Colonic mucosa (tissue), 4 donors: ENCODE data around the gene USH1G. TPM values are rescaled to one million over a fixed set of nuclear protein-coding genes. Genes with fewer than 3 reads are reported as not detected.
"Not testable (repeated sequence)": the region's sequence is repeated elsewhere in the genome, so short reads cannot be mapped to it uniquely, and the experiment has no call there.

ENCODE experiments used
- DNase-seq: peaks from one replicate; pipeline ENCODE4 v3.0.0-alpha.2; 2020
- H3K27ac ChIP-seq: fragments of 200-600 bp; one replicate; pipeline ENCODE4 v1.8.0; 2021
- H3K27me3 ChIP-seq: fragments of 200-600 bp; one replicate; pipeline ENCODE4 v1.8.0; 2021
- H3K36me3 ChIP-seq: fragments of 200-600 bp; one replicate; pipeline ENCODE4 v1.8.0; 2021
- H3K4me1 ChIP-seq: fragments of 200-600 bp; one replicate; pipeline ENCODE4 v1.8.0; 2021; ENCODE audit warnings: mild to moderate bottlenecking
- H3K4me3 ChIP-seq: fragments of 200-600 bp; one replicate; pipeline ENCODE4 v1.8.0; 2021
- H3K9ac ChIP-seq, 2 donors: one replicate each; pipeline ENCODE4 v1.7.0; 2013; ENCODE audit warnings: control low read depth in 2 of 2, low read depth in 2 of 2, low read length in 2 of 2
- H3K9me3 ChIP-seq: fragments of 200-600 bp; one replicate; pipeline ENCODE4 v1.8.0; 2021
- CTCF ChIP-seq: fragments of 200-600 bp; IDR thresholded peaks from one replicate; pipeline ENCODE4 v1.8.0; 2022; ENCODE audit warnings: antibody characterized with exemption, mild to moderate bottlenecking
- intact Hi-C: fragments of 100-400 bp; cut with DNase I; formaldehyde crosslinking; loops from one replicate; pipeline ENCODE4 v1.14.1; 2022
- total RNA-seq, 2 donors: library from RNA; stranded (reverse); fragmentation: NEBNext Ultra II Directional in 1 of 2; extraction: Animal tissue kit (Norgen Biotek cat#: 25700) in 1 of 2; gene quantifications; one replicate each; pipeline ENCODE4 v1.2.1, GENCODE V29; 2021
- donor health status: healthy.
- donor health status: DM: no; HTN: no; CAD: no.
- donor health status: DM: no; HTN: no; CAD: no.

Gene USH1G
- total RNA-seq, 2 donors from 2014 or later, result 0.05 TPM; not detected in 1

GRCh38 chr17:74919440-74920305, 3.4 kb downstream of the USH1G start:
- TF ChIP-seq CTCF, result no peak
- Histone ChIP-seq H3K4me3 (no peak overlapping the region), H3K27me3 (peaks cover 53% of the 10 kb centered on the region), H3K9ac (no peak overlapping the region), H3K9me3 (no peaks in the 10 kb centered on the region), H3K36me3 (no peaks in the 10 kb centered on the region), H3K4me1 (peaks cover 12% of the 10 kb centered on the region), H3K27ac (no peak overlapping the region)
- intact Hi-C loops, result no loop called here
- no peak for DNase-seq

- DNase-seq, result no peak
- intact Hi-C loops, result no loop called here
- Histone ChIP-seq H3K4me3 (no peak overlapping the region), H3K27ac (no peak overlapping the region), H3K9ac (no peak overlapping the region), H3K9me3 (no peaks in the 10 kb centered on the region), H3K36me3 (no peaks in the 10 kb centered on the region), H3K27me3 (peaks cover 45% of the 10 kb centered on the region), H3K4me1 (peaks cover 10% of the 10 kb centered on the region)
- TF ChIP-seq CTCF, result no peak
Measured at GRCh38 chr17:74918906-74919305, 4.1 kb downstream of the USH1G start.

GRCh38 chr17:74917430-74917829, 5.6 kb downstream of the USH1G start:
- no peaks in the 10 kb centered on the region for H3K4me1 ChIP-seq
- H3K4me3 ChIP-seq, result no peak overlapping the region
- TF ChIP-seq CTCF, result no peak
- no peaks in the 10 kb centered on the region for H3K9me3 ChIP-seq
- no peaks in the 10 kb centered on the region for H3K36me3 ChIP-seq
- H3K27ac ChIP-seq, result no peak overlapping the region
- H3K27me3 ChIP-seq, result peaks cover 31% of the 10 kb centered on the region
- DNase-seq, result no peak
- no peak overlapping the region for H3K9ac ChIP-seq
- intact Hi-C loops, result no loop called here

- intact Hi-C loops, result no loop called here
- Histone ChIP-seq H3K9me3 (no peaks in the 10 kb centered on the region), H3K4me1 (no peaks in the 10 kb centered on the region), H3K4me3 (no peak overlapping the region), H3K27me3 (peaks cover 25% of the 10 kb centered on the region), H3K36me3 (no peaks in the 10 kb centered on the region), H3K9ac (no peak overlapping the region), H3K27ac (no peak overlapping the region)
- DNase-seq, result no peak
- TF ChIP-seq CTCF, result no peak
Measured at GRCh38 chr17:74916851-74917199, 6.2 kb downstream of the USH1G start.

GRCh38 chr17:74916136-74916850, 6.8 kb downstream of the USH1G start:
- intact Hi-C loops, result no loop called here
- no peaks in the 10 kb centered on the region for H3K36me3 ChIP-seq

GRCh38 chr17:74911423-74911822, 11.6 kb downstream of the USH1G start:
- DNase-seq, H3K27ac ChIP-seq, H3K36me3 ChIP-seq, H3K4me3 ChIP-seq, H3K9ac ChIP-seq, H3K27me3 ChIP-seq, H3K9me3 ChIP-seq, H3K4me1 ChIP-seq, intact Hi-C loops: not testable (repeated sequence)

More at GRCh38 chr17:74916136-74916850, 6.8 kb downstream of the USH1G start:
- H3K9me3 ChIP-seq, result no peaks in the 10 kb centered on the region
- no peak overlapping the region for H3K27ac ChIP-seq
- H3K27me3 ChIP-seq, result peaks cover 20% of the 10 kb centered on the region
- H3K4me3 ChIP-seq, result no peak overlapping the region
- H3K4me1 ChIP-seq, result no peaks in the 10 kb centered on the region
- H3K9ac ChIP-seq, result no peak overlapping the region
- TF ChIP-seq CTCF, result no peak
- no peak for DNase-seq

- H3K4me3 ChIP-seq, H3K9ac ChIP-seq, H3K27me3 ChIP-seq, H3K27ac ChIP-seq, H3K4me1 ChIP-seq, H3K9me3 ChIP-seq, intact Hi-C loops, H3K36me3 ChIP-seq, DNase-seq: not testable (repeated sequence)
Measured at GRCh38 chr17:74909097-74909496, 14.0 kb downstream of the USH1G start.
